BLaER1 treated with 17β-estradiol and CSF1 and Interleukin-3, amounts not matched to agents 10 nM and 100 nM (cell line): ENCODE data around the gene MBNL3.
A peak's percentile ranks its signal among the peaks of the same experiment; 100 is the strongest.

Experiments
- H3K27ac ChIP-seq, 11 experiments: shearing (Covaris generic); formaldehyde crosslinking; 2 replicates each; pipeline ENCODE4 v1.8.1; 2022
- H3K27me3 ChIP-seq, 11 experiments: shearing (Covaris generic); formaldehyde crosslinking; 2 replicates each; pipeline ENCODE4 v1.8.1; 2022
- H3K36me3 ChIP-seq, 11 experiments: shearing (Covaris generic); formaldehyde crosslinking; 2 replicates each; pipeline ENCODE4 v1.8.1; 2022
- H3K4me1 ChIP-seq, 10 experiments: shearing (Covaris generic); formaldehyde crosslinking; 2 replicates each; pipeline ENCODE4 v1.8.1; 2022
- H3K4me2 ChIP-seq, 11 experiments: shearing (Covaris generic); formaldehyde crosslinking; 2 replicates each; pipeline ENCODE4 v1.8.1; 2022
- H3K4me3 ChIP-seq, 10 experiments: shearing (Covaris generic); formaldehyde crosslinking; 2 replicates each; pipeline ENCODE4 v1.8.1; 2022
- H3K9ac ChIP-seq, 11 experiments: shearing (Covaris generic); formaldehyde crosslinking; 2 replicates each; pipeline ENCODE4 v1.8.1; 2022
- H3K9me3 ChIP-seq, 11 experiments: shearing (Covaris generic); formaldehyde crosslinking; replicated peaks in 1 of 11; 2 replicates each; pipeline ENCODE4 v1.8.1; 2022
- H4K20me1 ChIP-seq, 11 experiments: shearing (Covaris generic); formaldehyde crosslinking; 2 replicates each; pipeline ENCODE4 v1.8.1; 2022
- Cebpa-rat ChIP-seq, 11 experiments: shearing (Covaris generic); IDR thresholded peaks; 2 replicates each; pipeline ENCODE4 v1.8.1; 2022

The MBNL3 gene

GRCh38 chrX:132443196-132444135 lies 45.4 kb downstream of the MBNL3 start:
- Histone ChIP-seq H3K9ac (no peak overlapping the region), H4K20me1 (peaks cover 0 to 53% (median 14%) of the 10 kb centered on the region in 11 experiments; a peak in 11 of 22 replicates), H3K27ac (no peak overlapping the region), H3K9me3 (peaks cover 15 to 27% (median 25%) of the 10 kb centered on the region in 11 experiments), H3K27me3 (peaks cover 76 to 96% (median 92%) of the 10 kb centered on the region in 11 experiments), H3K36me3 (peaks cover 0 to 20% (median 0%) of the 10 kb centered on the region in 11 experiments; a peak in 3 of 22 replicates), H3K4me2 (peak overlapping the region in 2 of 11 experiments; percentile 5 to 42; a peak in 2 of 22 replicates), H3K4me3 (no peak overlapping the region), H3K4me1 (peaks cover 0 to 18% (median 0%) of the 10 kb centered on the region in 10 experiments; a peak in 7 of 20 replicates)
- no peak for TF ChIP-seq Cebpa-rat (IDR thresholded peaks at IDR 0.05)

GRCh38 chrX:132442691-132443090 lies 46.1 kb downstream of the MBNL3 start:
- H3K36me3 ChIP-seq = peaks cover 0 to 27% (median 0%) of the 10 kb centered on the region in 11 experiments; a peak in 4 of 22 replicates
- no peak overlapping the region for H3K4me2 ChIP-seq
- H3K4me3 ChIP-seq = no peak overlapping the region
- peaks cover 0 to 18% (median 0%) of the 10 kb centered on the region in 10 experiments; a peak in 7 of 20 replicates for H3K4me1 ChIP-seq
- H3K9ac ChIP-seq = no peak overlapping the region
- H3K27ac ChIP-seq = no peak overlapping the region
- H3K9me3 ChIP-seq = peaks cover 7 to 19% (median 17%) of the 10 kb centered on the region in 11 experiments
- H3K27me3 ChIP-seq = peaks cover 74 to 96% (median 91%) of the 10 kb centered on the region in 11 experiments
- H4K20me1 ChIP-seq = peaks cover 0 to 53% (median 14%) of the 10 kb centered on the region in 11 experiments; a peak in 11 of 22 replicates
- TF ChIP-seq Cebpa-rat (IDR thresholded peaks at IDR 0.05) = no peak

- TF ChIP-seq Cebpa-rat (IDR thresholded peaks at IDR 0.05) = no peak
- Histone ChIP-seq H3K4me1 (no peaks in the 10 kb centered on the region), H3K4me3 (no peak overlapping the region), H3K9me3 (0 out of 22 replicates have a peak, but pooled peaks cover 0 to 4% (median 0%) of the 10 kb centered on the region in 11 experiments), H3K27me3 (peaks cover 91 to 100% (median 99%) of the 10 kb centered on the region in 11 experiments), H3K9ac (no peak overlapping the region), H3K4me2 (no peak overlapping the region), H3K36me3 (peaks cover 0 to 71% (median 10%) of the 10 kb centered on the region in 11 experiments; a peak in 10 of 22 replicates), H3K27ac (no peak overlapping the region), H4K20me1 (peaks cover 0 to 25% (median 5%) of the 10 kb centered on the region in 11 experiments; a peak in 9 of 22 replicates)
Measured at GRCh38 chrX:132435222-132435621, 53.6 kb downstream of the MBNL3 start.

GRCh38 chrX:132433551-132433950 lies 55.3 kb downstream of the MBNL3 start:
- H3K4me2 ChIP-seq = no peak overlapping the region
- no peak overlapping the region for H3K27ac ChIP-seq
- H3K9ac ChIP-seq = no peak overlapping the region
- H3K36me3 ChIP-seq = peaks cover 0 to 56% (median 10%) of the 10 kb centered on the region in 11 experiments; a peak in 9 of 22 replicates
- TF ChIP-seq Cebpa-rat (IDR thresholded peaks at IDR 0.05) = no peak
- peaks cover 0 to 36% (median 6%) of the 10 kb centered on the region in 11 experiments; a peak in 9 of 22 replicates for H4K20me1 ChIP-seq
- H3K9me3 ChIP-seq = peaks cover 0 to 4% (median 0%) of the 10 kb centered on the region in 11 experiments; a peak in 1 of 22 replicates
- H3K4me1 ChIP-seq = no peaks in the 10 kb centered on the region
- H3K27me3 ChIP-seq = peaks cover 91 to 100% (median 99%) of the 10 kb centered on the region in 11 experiments
- H3K4me3 ChIP-seq = no peak overlapping the region

- Histone ChIP-seq H3K27me3 (peaks cover 94 to 100% (median 99%) of the 10 kb centered on the region in 11 experiments), H3K4me1 (no peaks in the 10 kb centered on the region), H3K4me3 (no peak overlapping the region), H4K20me1 (peaks cover 0 to 39% (median 6%) of the 10 kb centered on the region in 11 experiments; a peak in 9 of 22 replicates), H3K9ac (no peak overlapping the region), H3K27ac (no peak overlapping the region), H3K36me3 (peaks cover 0 to 50% (median 10%) of the 10 kb centered on the region in 11 experiments; a peak in 9 of 22 replicates), H3K4me2 (no peak overlapping the region), H3K9me3 (peaks cover 0 to 4% (median 0%) of the 10 kb centered on the region in 11 experiments; a peak in 1 of 22 replicates)
- TF ChIP-seq Cebpa-rat (IDR thresholded peaks at IDR 0.05) = no peak
Measured at GRCh38 chrX:132433001-132433400, 55.8 kb downstream of the MBNL3 start.

- TF ChIP-seq Cebpa-rat (IDR thresholded peaks at IDR 0.05) = no peak
- Histone ChIP-seq H3K4me3 (no peak overlapping the region), H3K9ac (no peak overlapping the region), H3K27ac (no peak overlapping the region), H3K36me3 (peaks cover 0 to 9% (median 3%) of the 10 kb centered on the region in 11 experiments; a peak in 4 of 22 replicates), H3K4me1 (no peaks in the 10 kb centered on the region), H3K27me3 (peaks cover 97 to 100% (median 99%) of the 10 kb centered on the region in 11 experiments), H3K4me2 (no peak overlapping the region), H4K20me1 (peaks cover 0 to 51% (median 8%) of the 10 kb centered on the region in 11 experiments; a peak in 12 of 22 replicates), H3K9me3 (peaks cover 0 to 4% (median 0%) of the 10 kb centered on the region in 11 experiments; a peak in 1 of 22 replicates)
Measured at GRCh38 chrX:132428896-132429295, 59.9 kb downstream of the MBNL3 start.

GRCh38 chrX:132426695-132427281 lies 62.0 kb downstream of the MBNL3 start:
- Histone ChIP-seq H3K27ac (no peak overlapping the region), H3K9ac (no peak overlapping the region), H3K27me3 (peaks cover 98 to 100% (median 100%) of the 10 kb centered on the region in 11 experiments), H3K9me3 (peaks cover 0 to 4% (median 0%) of the 10 kb centered on the region in 11 experiments; a peak in 1 of 22 replicates), H3K4me2 (no peak overlapping the region), H3K36me3 (peaks cover 0 to 7% (median 0%) of the 10 kb centered on the region in 11 experiments; a peak in 4 of 22 replicates), H3K4me1 (no peaks in the 10 kb centered on the region), H4K20me1 (peaks cover 0 to 62% (median 21%) of the 10 kb centered on the region in 11 experiments; a peak in 11 of 22 replicates), H3K4me3 (no peak overlapping the region)
- no peak for TF ChIP-seq Cebpa-rat (IDR thresholded peaks at IDR 0.05)

GRCh38 chrX:132425744-132426318 lies 63.0 kb downstream of the MBNL3 start:
- Histone ChIP-seq H3K4me1 (no peaks in the 10 kb centered on the region), H4K20me1 (peaks cover 0 to 57% (median 21%) of the 10 kb centered on the region in 11 experiments; a peak in 11 of 22 replicates), H3K9ac (no peak overlapping the region), H3K36me3 (peaks cover 0 to 9% (median 0%) of the 10 kb centered on the region in 11 experiments; a peak in 8 of 22 replicates), H3K27me3 (peaks cover 95 to 100% (median 96%) of the 10 kb centered on the region in 11 experiments), H3K9me3 (peaks cover 0 to 4% (median 0%) of the 10 kb centered on the region in 11 experiments; a peak in 1 of 22 replicates), H3K4me2 (no peak overlapping the region), H3K27ac (no peak overlapping the region), H3K4me3 (no peak overlapping the region)
- TF ChIP-seq Cebpa-rat (IDR thresholded peaks at IDR 0.05) = no peak
